CD4-positive, alpha-beta T cell treated with Interleukin-6 at 100 ng/mL for 8 hours (primary cell): ENCODE results near the gene TMEM256.

ENCODE experiments used
- DNase-seq: peaks from one replicate; pipeline ENCODE4 v3.0.0-alpha.2; 2020; ENCODE audit warnings: mixed read lengths, low spot score

Gene TMEM256

DNA sequence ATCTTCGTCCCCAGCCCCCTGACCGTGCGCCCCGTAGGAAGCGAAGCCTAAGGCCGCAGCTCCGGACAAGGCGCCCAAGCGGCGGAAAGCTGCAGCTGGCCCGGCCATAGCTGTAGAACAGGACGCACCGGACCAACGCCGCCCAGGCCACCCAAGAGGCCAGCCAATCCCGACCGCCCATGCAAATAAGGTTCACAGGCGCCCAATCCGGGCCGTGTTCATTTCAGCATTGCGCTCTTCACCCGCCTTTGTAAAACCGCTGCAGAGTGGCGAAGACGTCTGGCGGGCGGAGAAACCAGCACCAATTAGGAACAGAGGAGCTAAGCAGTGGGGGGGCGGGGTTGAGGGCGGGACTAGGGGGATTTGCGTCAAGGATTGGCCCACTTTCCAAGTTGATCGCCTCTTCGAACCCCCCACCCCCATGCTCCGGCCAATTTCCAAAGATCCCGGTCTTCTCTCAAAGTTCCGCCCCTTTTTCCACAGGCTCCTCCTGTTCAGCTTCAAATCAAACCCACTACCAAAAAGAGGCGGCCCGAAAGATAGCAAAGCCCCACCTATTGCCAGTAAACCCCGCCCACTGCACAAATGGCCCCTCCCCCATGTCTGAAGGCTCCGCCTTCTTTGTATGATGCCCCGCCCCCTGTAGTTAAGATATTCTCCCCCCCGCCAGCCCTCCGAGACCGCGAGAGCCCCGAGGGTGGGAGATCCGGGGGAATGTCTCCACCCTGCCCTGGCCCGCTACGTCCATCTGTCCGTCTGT is at the start of gene TMEM256:
Gene TMEM256, minus strand, starts transcription at position 121 of the 760 bp plus-strand sequence. Its CDS starts 13 bp downstream, at position 108.
- DNase-seq, result peak; percentile 97

DNA sequence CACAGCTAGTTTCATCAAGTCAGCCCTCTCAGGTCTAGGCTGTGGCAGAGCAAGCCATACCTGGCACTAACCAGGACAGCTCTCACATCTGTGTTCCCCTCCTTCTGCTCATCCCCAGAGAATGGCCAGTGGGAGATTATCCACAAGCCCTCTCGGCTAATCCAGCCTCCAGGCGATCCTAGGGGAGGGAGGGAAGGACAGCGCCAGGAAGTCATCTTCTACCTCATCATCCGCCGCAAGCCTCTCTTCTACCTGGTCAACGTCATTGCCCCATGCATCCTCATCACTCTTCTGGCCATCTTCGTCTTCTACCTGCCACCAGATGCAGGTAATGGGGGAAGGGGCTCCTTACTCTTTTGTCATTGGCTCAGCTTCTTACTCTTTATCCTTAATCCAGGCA is 44.6 kb upstream of the TMEM256 start:
- DNase-seq, result no peak

DNA sequence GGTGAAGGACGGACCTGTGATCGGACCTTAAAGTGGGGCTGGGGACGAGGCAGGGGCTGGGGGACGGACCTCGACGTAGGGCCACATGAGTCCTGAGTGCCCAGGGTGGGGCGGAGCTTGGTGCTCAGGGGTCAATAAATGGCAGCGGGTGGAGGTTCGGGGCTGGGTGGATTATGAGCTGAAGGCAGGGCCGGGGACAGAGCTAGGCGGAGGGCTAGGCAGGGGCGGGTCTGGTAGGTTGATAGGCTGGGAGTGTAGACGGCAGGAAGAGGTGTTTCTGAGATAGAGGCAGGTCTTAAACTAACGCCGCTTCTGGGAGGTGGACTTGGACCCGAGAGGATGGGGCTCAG is 41.7 kb upstream of the TMEM256 start:
- peak; percentile 40 for DNase-seq

DNA sequence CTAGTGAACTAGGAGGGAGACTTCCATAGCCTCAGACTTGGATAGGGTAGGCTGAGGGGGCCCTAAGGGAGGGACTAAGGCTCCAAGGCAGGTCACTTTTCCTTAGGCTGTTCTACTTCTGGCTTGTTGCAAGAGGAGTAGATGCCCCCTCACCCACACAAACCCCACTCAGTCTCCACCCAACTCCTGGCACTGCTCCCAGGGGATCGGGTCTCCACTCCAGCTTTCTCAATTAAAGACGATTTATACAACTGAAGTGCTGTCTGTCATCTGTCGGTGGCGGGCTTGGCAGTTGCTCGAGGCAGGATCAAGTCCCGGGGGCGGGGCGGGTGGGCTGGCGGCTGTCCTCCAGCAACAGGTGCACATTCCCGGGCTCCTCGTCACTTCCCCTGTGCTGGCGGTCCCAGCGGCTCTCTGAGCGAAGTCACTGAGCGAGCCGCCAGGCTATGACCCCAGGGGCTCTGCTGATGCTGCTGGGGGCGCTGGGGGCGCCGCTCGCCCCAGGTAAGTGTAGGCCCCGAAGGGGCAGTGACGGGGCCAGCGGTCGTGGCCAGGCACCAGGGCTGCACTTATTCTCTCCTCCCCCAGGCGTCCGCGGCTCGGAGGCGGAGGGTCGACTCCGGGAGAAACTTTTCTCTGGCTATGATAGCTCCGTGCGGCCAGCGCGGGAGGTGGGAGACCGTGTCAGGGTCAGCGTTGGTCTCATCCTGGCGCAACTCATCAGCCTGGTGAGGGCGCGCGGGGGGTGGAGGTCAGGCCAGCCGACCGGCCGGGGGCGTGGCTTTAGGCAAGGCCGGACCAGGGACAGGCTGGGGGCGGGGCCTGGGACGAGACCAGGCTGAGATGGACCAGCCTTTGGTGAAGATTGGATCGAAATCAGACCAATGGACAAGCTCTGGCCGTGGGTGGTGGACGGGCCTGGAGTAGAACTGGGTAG is 41.1 kb upstream of the TMEM256 start, which contains the start of gene CHRNB1:
Gene CHRNB1, plus strand, starts transcription at position 380 of the 937 bp plus-strand sequence. Its CDS starts 67 bp downstream, at position 447.
- no peak for DNase-seq

DNA sequence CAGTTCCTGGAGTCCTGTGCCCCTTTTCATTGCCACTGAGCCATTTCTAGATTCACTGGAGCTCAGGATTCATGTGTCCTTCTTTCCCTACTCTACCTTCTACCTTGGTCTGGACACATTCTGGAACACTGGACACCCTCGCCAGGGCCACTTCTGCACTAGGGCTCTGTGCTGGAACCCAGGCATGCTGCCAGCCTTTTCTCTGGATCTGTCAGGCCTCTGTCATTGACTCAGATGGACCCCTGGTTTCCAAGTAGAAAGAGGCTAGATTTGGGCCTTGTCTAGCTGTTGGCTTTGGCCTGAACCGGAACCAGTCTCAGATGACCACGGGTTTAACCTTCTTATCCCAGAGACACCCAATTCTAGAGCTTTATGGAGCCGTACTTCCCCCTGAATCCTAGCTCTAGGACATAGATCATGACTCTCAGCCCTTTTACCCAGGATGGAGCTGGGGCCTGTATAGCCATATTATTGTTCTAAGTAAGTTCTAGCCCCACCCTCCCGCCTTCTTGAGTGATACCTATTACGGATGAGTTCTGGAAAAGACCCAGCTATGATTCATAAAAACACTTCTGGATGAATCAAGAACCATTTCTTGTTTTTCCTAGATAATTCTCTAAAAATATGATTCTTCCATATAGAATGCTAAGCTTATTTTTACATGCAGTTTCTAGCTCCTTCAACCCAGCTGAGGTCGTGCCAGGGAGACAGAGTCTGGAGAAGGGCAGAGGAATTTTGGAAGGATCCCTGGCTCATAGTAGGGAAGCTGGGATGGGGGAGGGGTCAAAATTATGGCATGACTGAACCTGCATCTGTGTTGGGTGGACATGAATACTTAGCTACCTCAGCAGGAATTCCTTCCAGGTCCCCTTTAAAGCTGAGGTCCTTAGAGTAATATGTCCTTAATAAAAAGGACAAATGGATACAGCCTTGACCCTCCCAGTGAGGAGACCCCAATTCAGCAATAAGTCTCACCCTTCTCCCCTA is 39.9 kb upstream of the TMEM256 start:
- DNase-seq, result no peak

DNA sequence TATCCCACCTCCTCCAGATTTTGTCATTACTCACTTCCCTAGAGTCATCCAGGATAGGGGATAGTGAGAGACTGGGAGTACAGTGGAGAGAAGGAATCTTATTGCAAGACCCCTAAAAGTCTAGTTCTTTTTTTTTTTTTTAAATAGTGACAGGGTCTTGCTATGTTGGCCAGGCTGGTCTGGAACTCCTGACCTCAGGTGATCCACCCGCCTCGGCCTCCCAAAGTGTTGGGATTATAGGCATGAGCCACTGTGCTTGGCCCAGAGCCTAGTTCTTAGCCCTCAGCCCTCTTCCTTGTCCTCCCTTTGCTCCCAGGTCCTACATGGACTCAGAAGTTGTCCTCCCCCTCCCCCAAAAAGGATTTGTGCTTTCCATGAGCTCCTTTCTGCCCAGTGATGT is 38.2 kb upstream of the TMEM256 start:
- DNase-seq, result no peak

DNA sequence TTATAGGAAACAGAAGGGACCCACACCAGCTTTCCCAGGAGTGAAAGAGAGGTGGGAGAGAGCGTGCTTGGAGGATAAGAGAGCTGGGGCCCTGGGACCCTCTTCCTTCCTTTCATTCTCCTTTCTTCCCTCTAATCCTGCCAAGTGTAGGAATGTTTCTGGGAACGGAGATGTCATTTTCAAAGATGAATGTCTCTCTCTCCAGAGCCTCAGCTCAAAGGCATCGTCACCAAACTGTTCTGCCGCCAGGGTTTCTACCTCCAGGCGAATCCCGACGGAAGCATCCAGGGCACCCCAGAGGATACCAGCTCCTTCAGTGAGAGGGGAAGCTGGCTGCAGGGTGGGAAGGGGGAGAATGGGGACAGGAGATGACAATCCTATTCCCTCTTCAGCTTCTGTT is 37.4 kb upstream of the TMEM256 start:
- no peak for DNase-seq

DNA sequence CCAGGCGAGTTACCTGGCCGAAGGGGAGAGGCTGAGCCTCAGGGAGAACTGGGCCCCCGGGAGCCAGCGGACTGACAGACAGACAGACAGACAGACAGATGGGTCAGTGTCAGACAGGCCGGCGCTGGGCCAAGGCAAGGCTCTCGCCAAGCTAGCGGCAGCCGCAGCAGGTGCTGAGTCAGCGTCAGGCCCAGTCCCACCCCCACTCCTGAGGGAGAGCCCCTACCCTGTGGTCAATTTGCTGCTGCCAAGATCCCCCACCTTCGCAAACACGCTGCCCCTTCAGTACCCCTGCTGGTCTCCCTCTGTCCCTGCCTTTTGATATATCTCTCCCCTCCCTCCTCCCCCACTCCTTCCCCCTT is 36.9 kb upstream of the TMEM256 start:
- no peak for DNase-seq

DNA sequence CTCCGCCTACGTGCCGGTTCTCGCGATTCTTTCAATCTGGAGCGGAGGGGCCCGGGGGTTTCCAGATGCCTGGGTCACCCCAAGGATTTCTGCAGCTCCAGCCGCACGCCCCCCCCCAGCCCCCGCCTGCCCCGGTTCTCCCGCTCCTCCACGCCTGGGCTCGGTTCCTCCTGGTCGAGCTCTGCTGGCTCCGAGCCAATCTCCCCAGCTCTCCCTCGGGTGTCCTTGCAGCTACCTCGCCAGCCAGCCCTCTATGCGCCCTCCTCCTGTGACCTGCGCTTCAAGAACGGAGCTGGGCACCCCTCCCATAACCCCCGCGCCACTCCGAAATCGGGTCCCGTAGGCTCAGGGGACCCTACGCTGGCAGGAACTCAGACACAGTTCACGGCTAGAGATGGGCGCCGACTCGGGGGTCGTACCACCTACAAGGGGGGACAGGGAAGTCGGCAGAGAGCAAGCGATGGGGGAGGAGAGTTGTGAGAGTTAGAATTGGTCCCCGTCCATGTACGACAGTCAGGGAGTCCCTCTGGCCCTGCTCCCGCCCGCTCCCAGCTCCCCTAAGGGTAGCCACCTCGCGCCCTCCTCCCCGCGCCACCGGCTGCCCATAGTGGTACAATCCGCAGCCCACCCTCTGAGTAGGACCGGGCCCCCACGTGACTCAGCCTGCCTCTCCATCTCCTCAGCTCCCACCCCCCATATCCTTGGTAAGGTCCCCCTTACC is 36.4 kb upstream of the TMEM256 start:
- DNase-seq, result no peak

DNA sequence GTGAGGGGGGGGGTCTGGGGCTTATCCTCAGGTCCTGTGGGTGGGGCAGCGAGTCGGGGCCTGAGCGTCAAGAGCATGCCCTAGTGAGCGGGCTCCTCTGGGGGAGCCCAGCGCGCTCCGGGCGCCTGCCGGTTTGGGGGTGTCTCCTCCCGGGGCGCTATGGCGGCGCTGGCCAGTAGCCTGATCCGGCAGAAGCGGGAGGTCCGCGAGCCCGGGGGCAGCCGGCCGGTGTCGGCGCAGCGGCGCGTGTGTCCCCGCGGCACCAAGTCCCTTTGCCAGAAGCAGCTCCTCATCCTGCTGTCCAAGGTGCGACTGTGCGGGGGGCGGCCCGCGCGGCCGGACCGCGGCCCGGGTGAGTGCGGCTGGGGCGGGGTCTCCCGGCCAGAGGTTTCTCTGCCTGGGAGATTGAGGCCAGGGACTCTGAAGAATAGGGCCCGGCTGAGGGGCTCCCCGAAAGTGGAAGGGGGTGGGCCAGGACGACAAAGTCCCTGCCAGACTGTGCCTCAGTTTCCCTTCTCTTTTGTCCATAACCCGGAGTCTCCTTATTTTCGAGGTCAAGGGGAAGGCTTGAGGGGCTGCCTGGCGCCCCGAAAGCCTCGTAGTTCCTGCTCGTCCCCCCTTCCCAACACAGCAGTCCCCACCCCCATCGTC is 35.7 kb upstream of the TMEM256 start, which contains the start of gene FGF11:
Gene FGF11, plus strand, starts transcription at position 51 of the 651 bp plus-strand sequence. Its CDS starts 109 bp downstream, at position 160.
- DNase-seq, result no peak

DNA sequence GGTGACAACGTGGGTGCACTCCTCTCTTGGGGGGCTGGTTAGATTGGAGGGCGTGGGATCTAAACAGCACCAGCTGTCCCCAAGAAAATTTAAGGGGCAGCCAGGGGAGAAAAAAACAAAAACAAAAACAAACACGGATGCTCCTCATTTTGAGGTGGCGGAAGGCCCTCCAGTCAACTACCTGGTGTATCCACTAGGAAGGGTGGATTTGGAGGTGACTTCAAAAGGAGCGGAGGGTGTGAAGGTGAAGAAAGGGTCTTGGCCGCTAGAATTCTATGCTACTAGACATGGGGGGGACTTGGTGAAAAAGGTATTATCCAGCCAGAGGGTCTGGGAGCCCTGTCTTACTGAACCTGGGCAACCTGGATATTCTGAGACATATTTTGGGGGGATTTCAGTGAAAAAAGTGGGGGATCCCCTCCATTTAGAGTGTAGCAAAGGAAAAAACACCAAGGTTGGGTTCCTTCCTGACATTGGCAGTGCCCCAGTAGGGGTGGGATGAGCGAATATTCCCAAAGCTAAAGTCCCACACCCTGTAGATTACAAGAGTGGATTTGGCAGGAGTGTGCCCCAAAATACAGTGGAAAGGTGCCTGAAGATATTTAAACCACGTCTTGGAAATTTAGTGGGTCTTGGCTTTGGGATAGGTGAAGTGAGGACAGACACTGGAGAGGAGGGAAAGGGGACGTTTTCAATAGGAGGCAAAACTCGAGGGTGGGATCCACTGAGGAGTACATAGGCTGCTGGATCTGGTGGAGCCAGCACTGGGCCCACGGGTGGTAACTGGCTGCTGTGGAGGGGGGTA is 35.0 kb upstream of the TMEM256 start:
- DNase-seq, result no peak

DNA sequence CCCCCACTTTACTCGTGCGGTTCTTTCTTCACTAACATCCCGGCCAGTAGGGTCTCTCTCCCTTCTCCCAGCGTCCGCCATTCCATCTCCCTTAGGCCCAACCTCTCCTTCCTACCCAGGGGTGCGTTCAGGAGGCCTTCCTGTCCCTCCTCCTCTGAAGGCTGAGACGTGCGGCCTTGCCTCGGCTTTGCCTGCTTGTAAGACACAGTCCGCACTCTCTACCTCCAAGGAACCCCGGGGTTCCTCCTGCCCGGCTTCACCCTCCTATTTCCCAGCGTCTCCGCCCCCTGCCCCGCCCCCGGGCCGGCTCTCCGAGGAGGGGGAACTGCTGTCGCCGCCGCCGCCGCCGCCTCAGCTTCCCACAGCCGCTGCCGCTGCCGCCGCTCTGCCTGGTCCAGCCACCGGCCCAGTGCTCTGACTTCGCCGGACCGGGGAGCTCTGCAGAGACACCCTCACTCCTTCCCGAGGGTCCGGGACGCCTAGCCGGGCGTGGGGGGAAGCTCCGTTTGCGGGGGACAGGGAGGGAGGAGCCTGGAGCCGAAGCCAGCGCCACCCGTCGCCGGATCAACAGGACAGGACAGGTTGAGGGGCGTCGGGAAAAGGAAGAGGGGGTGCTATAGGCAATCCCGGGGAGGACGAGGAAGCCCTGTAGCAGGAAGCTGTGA is 34.2 kb upstream of the TMEM256 start:
- peak; percentile 54 for DNase-seq

DNA sequence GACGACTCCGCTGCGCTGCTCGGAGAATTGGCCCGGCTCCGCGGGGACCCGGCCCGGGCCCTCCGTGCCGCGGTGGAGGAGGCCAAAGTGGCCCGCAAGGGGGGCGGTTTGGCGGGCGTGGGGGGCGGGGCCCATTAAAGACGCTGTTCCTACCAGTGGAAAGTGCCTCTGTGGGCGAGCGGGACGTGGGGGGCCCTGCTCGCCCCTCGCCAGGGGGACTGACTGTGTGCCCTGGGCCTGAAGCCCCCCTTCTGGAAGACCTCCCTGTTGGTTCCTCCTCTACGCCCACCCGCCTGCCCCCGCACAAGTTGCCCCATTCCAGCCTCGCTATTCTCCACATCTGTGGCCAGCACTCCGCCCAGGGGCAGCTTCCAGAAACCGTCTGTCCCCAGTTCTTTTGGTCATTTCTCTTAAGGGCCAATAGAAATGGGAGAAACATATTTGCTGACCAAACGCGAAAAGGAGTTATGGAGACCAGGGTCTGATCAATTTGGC is 33.5 kb upstream of the TMEM256 start:
- DNase-seq, result no peak

DNA sequence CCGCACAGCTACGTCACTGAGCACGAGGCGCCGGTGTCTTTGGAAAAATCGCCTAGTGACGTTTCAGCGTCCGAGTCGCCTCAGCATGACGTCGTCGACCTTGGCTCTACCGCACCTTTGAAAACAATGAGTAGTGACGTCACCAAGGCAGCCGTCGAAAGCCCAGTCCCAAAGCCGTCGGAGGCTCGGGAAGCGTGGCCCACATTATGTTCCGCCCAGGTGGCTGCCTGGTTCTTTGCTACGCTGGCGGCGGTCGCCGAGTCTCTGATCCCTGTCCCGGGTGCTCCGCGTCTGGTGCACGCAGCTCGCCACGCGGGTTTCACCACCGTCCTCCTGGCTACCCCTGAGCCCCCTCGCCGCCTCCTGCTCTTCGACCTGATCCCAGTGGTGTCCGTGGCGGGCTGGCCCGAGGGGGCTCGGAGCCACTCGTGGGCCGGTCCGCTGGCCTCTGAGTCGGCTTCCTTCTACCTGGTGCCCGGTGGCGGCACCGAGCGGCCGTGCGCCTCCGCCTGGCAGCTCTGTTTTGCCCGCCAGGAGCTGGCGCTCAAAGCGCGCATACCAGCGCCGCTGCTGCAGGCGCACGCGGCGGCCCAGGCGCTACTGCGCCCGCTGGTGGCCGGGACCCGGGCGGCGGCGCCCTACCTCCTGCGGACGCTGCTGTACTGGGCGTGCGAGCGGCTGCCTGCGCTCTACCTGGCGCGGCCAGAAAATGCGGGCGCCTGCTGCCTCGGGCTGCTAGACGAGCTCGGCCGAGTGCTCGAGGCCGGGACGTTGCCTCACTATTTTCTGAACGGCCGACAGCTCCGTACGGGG is 32.9 kb upstream of the TMEM256 start:
- DNase-seq, result peak; percentile 79

DNA sequence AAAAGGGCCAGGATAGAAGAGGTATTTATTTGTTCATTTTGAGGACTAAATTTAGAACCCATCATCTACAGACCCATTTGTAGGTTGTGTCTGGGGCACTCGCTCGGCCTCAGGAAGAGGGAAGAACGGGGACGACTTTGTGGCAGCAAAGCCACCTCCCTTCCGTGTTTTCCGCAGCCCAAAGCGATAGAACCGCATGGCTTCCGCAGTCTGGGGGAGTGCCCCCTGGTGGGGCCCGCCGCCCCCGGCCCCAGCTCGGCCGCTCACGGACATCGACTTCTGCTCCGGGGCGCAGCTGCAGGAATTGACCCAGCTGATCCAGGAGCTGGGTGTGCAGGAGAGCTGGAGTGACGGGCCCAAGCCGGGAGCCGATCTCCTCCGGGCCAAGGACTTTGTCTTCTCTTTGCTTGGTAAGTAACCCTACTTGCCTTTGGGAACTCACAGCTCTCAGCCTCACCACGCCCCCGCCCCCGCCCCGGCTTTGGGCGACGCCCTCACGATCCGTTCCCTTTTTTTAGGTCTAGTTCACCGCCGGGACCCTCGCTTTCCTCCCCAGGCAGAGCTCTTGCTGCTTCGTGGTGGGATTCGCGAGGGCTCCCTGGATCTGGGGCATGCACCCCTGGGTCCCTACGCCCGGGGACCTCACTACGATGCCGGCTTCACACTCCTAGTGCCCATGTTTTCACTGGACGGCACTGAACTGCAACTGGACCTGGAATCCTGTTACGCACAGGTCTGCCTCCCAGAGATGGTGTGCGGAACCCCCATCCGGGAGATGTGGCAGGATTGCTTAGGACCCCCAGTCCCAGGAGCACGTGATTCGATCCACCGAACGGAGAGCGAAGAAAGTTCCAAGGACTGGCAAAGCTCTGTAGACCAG is 32.0 kb upstream of the TMEM256 start:
- DNase-seq, result peak; percentile 50

DNA sequence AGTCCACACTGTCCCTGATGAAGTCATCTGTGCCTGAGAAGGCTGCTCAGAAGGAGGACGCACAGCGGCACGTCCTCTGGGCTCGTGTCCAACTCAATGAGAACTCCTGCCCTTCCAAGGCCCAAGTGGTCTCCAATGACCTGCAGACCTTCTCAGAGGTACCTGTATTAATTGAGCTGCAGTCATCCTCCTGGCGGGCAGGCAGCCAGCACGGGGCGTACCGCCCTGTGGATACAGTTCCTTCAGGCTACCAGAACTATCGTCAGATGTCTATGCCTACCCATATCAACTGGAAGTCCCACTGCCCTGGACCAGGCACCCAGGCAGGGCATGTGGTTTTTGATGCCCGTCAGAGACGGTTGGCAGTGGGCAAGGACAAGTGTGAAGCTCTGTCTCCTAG is 28.4 kb upstream of the TMEM256 start:
- DNase-seq, result no peak

DNA sequence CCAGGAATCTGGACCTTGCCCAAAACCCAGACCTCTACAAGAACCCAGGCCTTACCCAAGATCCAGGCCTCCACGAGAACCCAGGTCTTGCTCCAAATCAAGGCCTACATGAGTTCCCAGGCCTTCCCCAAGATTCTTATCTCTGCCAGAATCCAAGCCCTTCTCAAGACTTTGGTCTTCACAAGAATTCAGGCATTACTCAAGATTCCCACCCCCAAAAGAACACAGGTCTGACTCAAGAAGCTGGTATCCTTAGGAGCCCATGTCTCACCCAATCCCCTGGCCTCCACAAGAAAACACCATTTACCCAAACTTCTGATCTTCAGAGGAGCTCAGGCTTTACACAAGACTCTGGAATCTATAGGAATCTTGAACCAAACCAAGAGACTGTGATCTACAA is 27.3 kb upstream of the TMEM256 start:
- no peak for DNase-seq
